Mesenchymal stem cell (in vitro differentiated cells and primary cell): Measurements from ENCODE around the gene APOBEC3A.
A peak's percentile ranks its signal among the peaks of the same experiment; 100 is the strongest.
"Not testable (repeated sequence)": the region's sequence is repeated elsewhere in the genome, so short reads cannot be mapped to it uniquely, and the experiment has no call there.

Experiments
- DNase-seq: peaks from one replicate; pipeline ENCODE4 v3.0.0-alpha.2; 2013
- H2AFZ ChIP-seq: one replicate; pipeline ENCODE4 v1.6.1; 2013; ENCODE audit warnings: low read depth, mild to moderate bottlenecking, control low read depth, inconsistent platforms, low read length, moderate library complexity
- H2AK5ac ChIP-seq: 2 replicates; pipeline ENCODE4 v1.6.1; 2013; ENCODE audit warnings: low read length, moderate library complexity, mild to moderate bottlenecking, inconsistent platforms; ENCODE audit not compliant: severe bottlenecking
- H2BK120ac ChIP-seq: one replicate; pipeline ENCODE4 v1.6.1; 2013; ENCODE audit warnings: low read depth, mild to moderate bottlenecking, inconsistent platforms, low read length, moderate library complexity
- H2BK12ac ChIP-seq, 2 experiments: one replicate each; pipeline ENCODE4 v1.6.1; 2013; ENCODE audit warnings: inconsistent platforms in 2 of 2, low read length in 2 of 2, mild to moderate bottlenecking in 2 of 2, moderate library complexity in 2 of 2, control low read depth in 1 of 2
- H2BK15ac ChIP-seq: one replicate; pipeline ENCODE4 v1.6.1; 2013; ENCODE audit warnings: mild to moderate bottlenecking, low read depth, inconsistent platforms; ENCODE audit not compliant: poor library complexity, severe bottlenecking
- H2BK5ac ChIP-seq: 2 replicates; pipeline ENCODE4 v1.6.1; 2013; ENCODE audit warnings: low read depth, mild to moderate bottlenecking, low read length, control low read depth, inconsistent platforms; ENCODE audit not compliant: poor library complexity, severe bottlenecking
- H3K14ac ChIP-seq, 2 experiments: one replicate each; pipeline ENCODE4 v1.6.1; 2013; ENCODE audit warnings: inconsistent platforms in 2 of 2, low read length in 2 of 2, control low read depth in 1 of 2, mild to moderate bottlenecking in 1 of 2, moderate library complexity in 1 of 2
- H3K18ac ChIP-seq, 2 experiments: one replicate each; pipeline ENCODE4 v1.6.1; 2013; ENCODE audit warnings: inconsistent platforms in 2 of 2, low read length in 2 of 2, control low read depth in 1 of 2, low read depth in 1 of 2, mild to moderate bottlenecking in 1 of 2
- H3K23ac ChIP-seq, 2 experiments: one replicate each; pipeline ENCODE4 v1.6.1; 2013; ENCODE audit warnings: inconsistent platforms in 2 of 2, low read length in 2 of 2, mild to moderate bottlenecking in 2 of 2, moderate library complexity in 2 of 2, control low read depth in 1 of 2
- H3K27ac ChIP-seq: 2 replicates; pipeline ENCODE4 v1.5.1; 2013; ENCODE audit warnings: mild to moderate bottlenecking, moderate library complexity, low read length, control low read depth, inconsistent platforms; ENCODE audit not compliant: poor library complexity, severe bottlenecking
- H3K27me3 ChIP-seq, 2 experiments: 2 replicates each; pipeline versions ENCODE4 v1.6.1 to v1.7.0; 2013; ENCODE audit warnings: low read length in 2 of 2, mild to moderate bottlenecking in 2 of 2, moderate library complexity in 2 of 2, control low read depth in 1 of 2, inconsistent platforms in 1 of 2; ENCODE audit not compliant: control insufficient read depth in 1 of 2, insufficient read depth in 1 of 2
- H3K36me3 ChIP-seq, 2 experiments: 2 replicates each; pipeline versions ENCODE4 v1.6.1 to v1.7.0; 2013; ENCODE audit warnings: low read length in 2 of 2, control low read depth in 1 of 2, inconsistent platforms in 1 of 2, low read depth in 1 of 2, mild to moderate bottlenecking in 1 of 2; ENCODE audit not compliant: insufficient read depth in 2 of 2, control insufficient read depth in 1 of 2
- H3K4ac ChIP-seq, 2 experiments: one replicate each; pipeline ENCODE4 v1.6.1; 2013; ENCODE audit warnings: inconsistent platforms in 2 of 2, low read length in 2 of 2, mild to moderate bottlenecking in 2 of 2, moderate library complexity in 2 of 2, control low read depth in 1 of 2, low read depth in 1 of 2
- H3K4me1 ChIP-seq: 2 replicates; pipeline ENCODE4 v1.6.1; 2013; ENCODE audit warnings: low read depth, low read length, control low read depth; ENCODE audit not compliant: control insufficient read depth, insufficient read depth
- H3K4me2 ChIP-seq: 2 replicates; pipeline ENCODE4 v1.6.1; 2013; ENCODE audit warnings: low read length, mild to moderate bottlenecking, inconsistent platforms; ENCODE audit not compliant: poor library complexity, severe bottlenecking
- H3K4me3 ChIP-seq, 2 experiments: 2 replicates each; pipeline versions ENCODE4 v1.5.1 to v1.7.0; 2013; ENCODE audit warnings: low read length in 2 of 2, mild to moderate bottlenecking in 2 of 2, control low read depth in 1 of 2, low read depth in 1 of 2; ENCODE audit not compliant: insufficient read depth in 1 of 2
- H3K79me1 ChIP-seq: replicated peaks from 2 replicates; pipeline ENCODE4 v1.6.1; 2013; ENCODE audit warnings: mild to moderate bottlenecking, control low read depth, low read length, inconsistent platforms; ENCODE audit not compliant: poor library complexity, severe bottlenecking
- H3K9ac ChIP-seq: 2 replicates; pipeline ENCODE4 v1.7.0; 2013; ENCODE audit warnings: mild to moderate bottlenecking, low read length, moderate library complexity
- H3K9me3 ChIP-seq: 2 replicates; pipeline ENCODE4 v1.7.0; 2013; ENCODE audit warnings: mild to moderate bottlenecking, low read length; ENCODE audit not compliant: control insufficient read depth
- H4K8ac ChIP-seq: one replicate; pipeline ENCODE4 v1.6.1; 2013; ENCODE audit warnings: inconsistent platforms, mild to moderate bottlenecking, low read length, moderate library complexity
- H4K91ac ChIP-seq: one replicate; pipeline ENCODE4 v1.6.1; 2013; ENCODE audit warnings: mild to moderate bottlenecking, low read length, inconsistent platforms
- WGBS: methylation state at CpG from one replicate; pipeline ENCODE4 v1.1.7; 2013; ENCODE audit warnings: mixed read lengths; 5-methylcytosine and 5-hydroxymethylcytosine counted together

The APOBEC3A gene

GRCh38 chr22:38992871-38993371 is 35.5 kb downstream of the APOBEC3A start:
- not testable (repeated sequence) for H3K79me1 ChIP-seq, H3K36me3 ChIP-seq, H2AFZ ChIP-seq, H3K4me1 ChIP-seq, H2BK5ac ChIP-seq, H3K4ac ChIP-seq, H2BK15ac ChIP-seq, H4K91ac ChIP-seq, H3K9me3 ChIP-seq, H3K9ac ChIP-seq, H2AK5ac ChIP-seq, H2BK120ac ChIP-seq, H2BK12ac ChIP-seq, H3K14ac ChIP-seq, H3K4me3 ChIP-seq, H3K18ac ChIP-seq, H3K27ac ChIP-seq, H3K4me2 ChIP-seq, H3K23ac ChIP-seq
- 42% methylated on average over 2 of the region's 12 CpGs for WGBS
- DNase-seq, result peak; percentile 5
- Histone ChIP-seq H3K27me3 (peaks cover 0 to 22% of the 10 kb centered on the region in 2 experiments), H4K8ac (peak overlapping the region; percentile 37)

DNA sequence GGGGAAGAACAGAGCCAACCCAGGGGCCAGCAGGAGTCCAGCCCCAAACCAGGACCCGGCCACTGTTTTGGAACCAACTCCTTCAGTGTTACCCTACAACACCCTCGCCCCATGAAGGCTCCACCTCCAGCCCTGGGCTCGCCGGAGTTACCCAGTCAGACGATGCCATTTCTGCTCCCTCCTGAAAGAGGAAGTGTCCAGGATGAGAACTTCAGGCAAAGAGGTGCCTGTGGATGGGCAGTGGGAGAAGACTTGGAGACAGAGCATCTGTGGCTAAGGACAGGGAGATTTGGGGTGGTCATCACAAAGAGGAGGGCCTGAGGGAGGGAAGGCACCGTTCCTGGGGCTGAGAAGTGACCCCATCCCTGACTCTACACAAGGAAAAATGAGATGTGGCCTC is 38.7 kb downstream of the APOBEC3A start:
- no peak overlapping the region for H2BK12ac ChIP-seq
- H3K4ac ChIP-seq, result no peak overlapping the region
- H2AK5ac ChIP-seq, result no peak overlapping the region
- H2BK5ac ChIP-seq, result no peak overlapping the region
- no peak overlapping the region for H2BK15ac ChIP-seq
- H4K91ac ChIP-seq, result no peak overlapping the region
- no peaks in the 10 kb centered on the region for H3K79me1 ChIP-seq
- no peaks in the 10 kb centered on the region for H3K9me3 ChIP-seq
- peaks cover 8 to 34% of the 10 kb centered on the region in 2 experiments for H3K27me3 ChIP-seq
- H4K8ac ChIP-seq, result no peak overlapping the region
- no peak overlapping the region for H3K4me3 ChIP-seq
- no peak overlapping the region for H3K18ac ChIP-seq
- no peaks in the 10 kb centered on the region for H3K4me1 ChIP-seq
- no peak overlapping the region for H3K27ac ChIP-seq
- WGBS, result 84% methylated on average over 3 of the region's 6 CpGs
- no peak overlapping the region for H2AFZ ChIP-seq
- H3K36me3 ChIP-seq, result no peaks in the 10 kb centered on the region
- H2BK120ac ChIP-seq, result no peak overlapping the region
- H3K23ac ChIP-seq, result no peak overlapping the region
- H3K9ac ChIP-seq, result no peak overlapping the region
- H3K4me2 ChIP-seq, result no peak overlapping the region
- H3K14ac ChIP-seq, result no peak overlapping the region
- DNase-seq, result no peak

GRCh38 chr22:38997518-38997917 is 40.1 kb downstream of the APOBEC3A start:
- H4K8ac ChIP-seq, result no peak overlapping the region
- no peak overlapping the region for H2BK15ac ChIP-seq
- H3K4me2 ChIP-seq, result no peak overlapping the region
- no peaks in the 10 kb centered on the region for H3K79me1 ChIP-seq
- peak overlapping the region in 1 of 2 experiments; percentile 16 for H3K14ac ChIP-seq
- no peak for DNase-seq
- WGBS, result 83% methylated on average over 2 of the region's 3 CpGs
- peaks cover 8 to 34% of the 10 kb centered on the region in 2 experiments for H3K27me3 ChIP-seq
- no peak overlapping the region for H4K91ac ChIP-seq
- no peak overlapping the region for H3K4me3 ChIP-seq
- H2AFZ ChIP-seq, result no peak overlapping the region
- H2BK120ac ChIP-seq, result no peak overlapping the region
- H3K36me3 ChIP-seq, result no peaks in the 10 kb centered on the region
- no peak overlapping the region for H3K9ac ChIP-seq
- H3K4ac ChIP-seq, result no peak overlapping the region
- no peaks in the 10 kb centered on the region for H3K9me3 ChIP-seq
- no peak overlapping the region for H3K23ac ChIP-seq
- no peak overlapping the region for H2BK5ac ChIP-seq
- H2AK5ac ChIP-seq, result no peak overlapping the region
- H3K4me1 ChIP-seq, result no peaks in the 10 kb centered on the region
- H3K18ac ChIP-seq, result no peak overlapping the region
- H2BK12ac ChIP-seq, result no peak overlapping the region
- H3K27ac ChIP-seq, result no peak overlapping the region

- H2AFZ ChIP-seq, result peak overlapping the region; percentile 48
- H3K27ac ChIP-seq, result no peak overlapping the region
- no peaks in the 10 kb centered on the region for H3K36me3 ChIP-seq
- no peak overlapping the region for H3K4me2 ChIP-seq
- H3K4me1 ChIP-seq, result peaks cover 4% of the 10 kb centered on the region
- no peak overlapping the region for H4K91ac ChIP-seq
- H4K8ac ChIP-seq, result peak overlapping the region; percentile 88
- peaks cover 8 to 12% of the 10 kb centered on the region in 2 experiments for H3K27me3 ChIP-seq
- peak; percentile 83 for DNase-seq
- no peak overlapping the region for H3K4ac ChIP-seq
- H3K4me3 ChIP-seq, result no peak overlapping the region
- no peak overlapping the region for H2BK120ac ChIP-seq
- no peak overlapping the region for H2BK5ac ChIP-seq
- H2BK12ac ChIP-seq, result no peak overlapping the region
- H3K23ac ChIP-seq, result no peak overlapping the region
- no peak overlapping the region for H2AK5ac ChIP-seq
- no peak overlapping the region for H3K14ac ChIP-seq
- H3K9me3 ChIP-seq, result no peaks in the 10 kb centered on the region
- no peak overlapping the region for H2BK15ac ChIP-seq
- no peak overlapping the region for H3K18ac ChIP-seq
- H3K9ac ChIP-seq, result no peak overlapping the region
- WGBS, result 37% methylated on average over 7 of the region's 7 CpGs
- no peaks in the 10 kb centered on the region for H3K79me1 ChIP-seq
Measured at GRCh38 chr22:39003165-39003638, 45.8 kb downstream of the APOBEC3A start.
